ENCODE measurements around the gene PRKG1. TPM values are rescaled to one million over a fixed set of nuclear protein-coding genes. Genes with fewer than 3 reads are reported as not detected.

Gene PRKG1
- total RNA-seq, 4 donors from 2014 or later, result 24.0 to 89.1 (median 45.7) TPM

DNA sequence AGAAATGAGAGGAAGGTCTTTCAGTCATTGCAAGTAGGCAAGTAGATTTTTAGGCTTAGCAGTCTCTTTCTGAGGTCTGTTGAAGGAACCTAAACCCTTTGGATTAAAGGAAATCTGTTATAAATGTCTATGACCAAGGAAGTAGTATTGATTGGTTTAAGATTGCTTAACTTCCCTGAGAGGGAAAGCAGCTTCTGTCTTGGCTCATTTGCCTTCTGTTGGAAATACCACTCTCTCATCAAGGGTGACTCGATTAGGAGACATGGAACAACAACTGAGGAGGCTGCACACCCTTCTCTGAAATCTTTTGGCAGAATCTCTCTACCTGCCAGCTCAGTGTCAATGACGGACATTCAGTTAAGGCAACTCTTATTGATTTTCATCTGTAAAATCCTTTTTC, 282.9 kb downstream of the PRKG1 start:
- Histone ChIP-seq H3K27ac (no peak overlapping the region), H3K4me1 (no peaks in the 10 kb centered on the region), H3K9me3 (no peaks in the 10 kb centered on the region), H3K36me3 (no peaks in the 10 kb centered on the region), H3K27me3 (no peaks in the 10 kb centered on the region), H3K4me3 (no peak overlapping the region)
- no peak for DNase-seq
- TF ChIP-seq CTCF (IDR thresholded peaks at IDR 0.05) (no peak), POLR2A (IDR thresholded peaks at IDR 0.05) (no peak)

DNA sequence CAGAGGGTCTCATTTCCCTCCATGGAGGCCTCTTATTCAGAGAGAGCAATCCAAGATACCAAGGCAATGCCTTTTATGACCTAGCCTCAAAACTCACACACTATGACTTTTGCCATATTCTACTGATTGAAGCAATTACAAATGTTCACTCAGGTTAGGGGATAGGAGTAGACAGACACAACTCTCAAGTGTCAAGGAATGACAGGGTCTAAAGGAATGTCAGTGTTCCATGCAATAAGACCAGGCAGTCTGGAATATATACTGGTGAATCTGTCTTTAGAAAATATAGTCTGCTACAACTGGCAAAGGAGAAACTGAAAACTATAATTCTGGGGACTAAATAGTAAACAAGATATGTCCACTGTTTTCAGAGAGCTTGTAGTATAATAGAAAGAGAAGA, 283.9 kb downstream of the PRKG1 start:
- Histone ChIP-seq H3K36me3 (no peaks in the 10 kb centered on the region), H3K4me1 (no peaks in the 10 kb centered on the region), H3K4me3 (no peak overlapping the region), H3K27me3 (no peaks in the 10 kb centered on the region), H3K27ac (no peak overlapping the region), H3K9me3 (no peaks in the 10 kb centered on the region)
- DNase-seq, result no peak
- TF ChIP-seq CTCF (IDR thresholded peaks at IDR 0.05), result no peak
- no peak for TF ChIP-seq POLR2A (IDR thresholded peaks at IDR 0.05)

DNA sequence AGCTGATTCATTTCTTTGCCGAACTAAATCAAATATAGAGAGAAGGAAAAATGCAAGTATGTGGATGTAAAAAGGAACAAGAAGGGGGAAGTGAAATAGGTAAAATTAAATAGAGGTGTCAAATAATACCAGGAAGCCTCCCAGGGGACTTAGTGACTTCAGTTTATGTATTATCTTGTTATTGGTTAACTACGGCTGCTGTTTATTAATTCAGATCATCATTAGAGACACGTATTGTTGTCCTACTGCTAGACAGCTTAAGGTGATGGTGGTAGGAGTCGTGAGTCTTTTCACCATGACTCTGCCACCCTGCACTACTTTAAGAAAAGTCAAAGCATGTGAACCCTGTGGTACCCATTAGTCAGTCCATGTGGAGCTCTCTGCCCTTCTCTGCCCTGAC, 289.1 kb downstream of the PRKG1 start:
- DNase-seq, result no peak
- Histone ChIP-seq H3K27ac (no peak overlapping the region), H3K27me3 (no peaks in the 10 kb centered on the region), H3K4me1 (no peaks in the 10 kb centered on the region), H3K36me3 (no peaks in the 10 kb centered on the region), H3K4me3 (no peak overlapping the region), H3K9me3 (no peaks in the 10 kb centered on the region)
- no peak for TF ChIP-seq POLR2A (IDR thresholded peaks at IDR 0.05)
- no peak for TF ChIP-seq CTCF (IDR thresholded peaks at IDR 0.05)

- TF ChIP-seq CTCF (IDR thresholded peaks at IDR 0.05) (no peak), POLR2A (IDR thresholded peaks at IDR 0.05) (no peak)
- Histone ChIP-seq H3K36me3 (no peaks in the 10 kb centered on the region), H3K9me3 (no peaks in the 10 kb centered on the region), H3K4me3 (no peak overlapping the region), H3K27ac (no peak overlapping the region), H3K27me3 (no peaks in the 10 kb centered on the region), H3K4me1 (no peaks in the 10 kb centered on the region)
- no peak for DNase-seq
Measured at GRCh38 chr10:51364674-51365073, 290.4 kb downstream of the PRKG1 start.

DNA sequence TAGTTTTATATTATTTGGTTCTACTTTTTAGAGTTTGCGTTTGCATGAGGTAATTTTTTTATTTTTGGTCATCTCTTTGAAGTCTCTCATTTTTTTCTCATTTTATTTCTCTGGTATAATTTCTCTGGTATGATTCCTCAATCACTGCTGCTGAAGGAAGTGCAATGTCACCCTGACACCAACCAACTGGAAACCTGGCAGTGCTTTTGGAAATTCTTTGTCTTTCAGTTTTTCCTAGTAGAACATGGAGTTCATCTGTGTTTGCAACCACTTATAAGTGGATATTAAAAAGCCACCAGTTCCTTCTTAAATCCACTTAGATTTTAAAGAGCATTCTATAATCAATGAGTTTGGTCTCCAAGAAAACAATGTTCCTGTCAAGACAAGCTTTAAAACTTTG, 291.8 kb downstream of the PRKG1 start:
- Histone ChIP-seq H3K4me3 (no peak overlapping the region), H3K27ac (no peak overlapping the region), H3K27me3 (no peaks in the 10 kb centered on the region), H3K36me3 (no peaks in the 10 kb centered on the region), H3K4me1 (no peaks in the 10 kb centered on the region), H3K9me3 (no peaks in the 10 kb centered on the region)
- DNase-seq, result no peak
- TF ChIP-seq POLR2A (IDR thresholded peaks at IDR 0.05) (no peak), CTCF (IDR thresholded peaks at IDR 0.05) (no peak)

DNA sequence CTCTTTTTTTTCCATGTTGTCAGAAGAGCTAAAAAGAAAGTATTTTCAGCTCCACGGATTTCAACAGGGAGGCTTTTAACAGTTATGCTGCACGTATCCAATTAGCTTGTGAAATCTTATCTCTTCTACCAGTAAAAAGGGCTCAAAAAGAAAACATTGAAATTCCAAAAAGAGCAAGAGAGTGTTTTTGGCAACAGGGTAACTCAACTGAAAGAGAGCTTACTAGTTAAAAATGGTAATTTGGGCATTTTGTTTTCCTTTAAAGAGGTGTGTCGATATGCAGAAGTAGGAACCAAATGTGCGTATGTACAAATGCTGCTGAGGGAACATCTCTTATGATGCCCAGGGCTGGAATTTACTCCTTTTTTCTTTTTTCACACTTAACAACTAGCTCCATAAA, 292.8 kb downstream of the PRKG1 start:
- no peaks in the 10 kb centered on the region for H3K4me1 ChIP-seq
- H3K27me3 ChIP-seq, result no peaks in the 10 kb centered on the region
- TF ChIP-seq CTCF (IDR thresholded peaks at IDR 0.05) (no peak), POLR2A (IDR thresholded peaks at IDR 0.05) (no peak)
- DNase-seq, result no peak
- no peak overlapping the region for H3K4me3 ChIP-seq
- H3K9me3 ChIP-seq, result no peaks in the 10 kb centered on the region
- no peaks in the 10 kb centered on the region for H3K36me3 ChIP-seq
- peak overlapping the region in 1 of 4 donors; percentile 21 for H3K27ac ChIP-seq

All from Peyer's patch (tissue), 4 donors.